Testis (tissue), 3 donors: ENCODE data around the gene TMEM181. TPM values are rescaled to one million over a fixed set of nuclear protein-coding genes. Genes with fewer than 3 reads are reported as not detected.
A peak's percentile ranks its signal among the peaks of the same experiment; 100 is the strongest.
"Not testable (repeated sequence)": the region's sequence is repeated elsewhere in the genome, so short reads cannot be mapped to it uniquely, and the experiment has no call there.

ENCODE experiments used
- DNase-seq: peaks from one replicate; pipeline ENCODE4 v3.0.0-alpha.2; 2019
- H3K27ac ChIP-seq, 2 donors: fragments of 200-600 bp; sonication (generic); one replicate each; pipeline ENCODE4 v1.5.1; 2019
- H3K27me3 ChIP-seq: fragments of 200-600 bp; sonication (generic); one replicate; pipeline ENCODE4 v1.5.1; 2019
- H3K36me3 ChIP-seq: fragments of 200-600 bp; sonication (generic); one replicate; pipeline ENCODE4 v1.5.1; 2017; ENCODE audit warnings: low read depth; ENCODE audit errors: missing control alignments
- H3K4me1 ChIP-seq: fragments of 200-600 bp; sonication (generic); one replicate; pipeline ENCODE4 v1.5.1; 2019
- H3K4me3 ChIP-seq, 2 donors: fragments of 200-600 bp; sonication (generic); one replicate each; pipeline ENCODE4 v1.5.1; 2017 to 2019
- H3K9me3 ChIP-seq: fragments of 200-600 bp; sonication (generic); one replicate; pipeline ENCODE4 v1.5.1; 2017
- CTCF ChIP-seq, 3 experiments: fragments of 450-650 bp in 2 of 3; fragments of 200-600 bp in 1 of 3; sonication (generic) in 1 of 3; IDR thresholded peaks; one replicate each; pipeline ENCODE4 v1.5.1; 2016 to 2019; ENCODE audit warnings: antibody characterized with exemption in 3 of 3, mild to moderate bottlenecking in 2 of 3, moderate library complexity in 1 of 3
- POLR2A ChIP-seq: fragments of 450-650 bp; IDR thresholded peaks from one replicate; pipeline ENCODE4 v1.6.1; 2017; ENCODE audit warnings: antibody characterized with exemption, mild to moderate bottlenecking, moderate library complexity
- WGBS, 2 donors: methylation state at CpG; one replicate each; pipeline ENCODE4 v1.1.5; 2018; 5-methylcytosine and 5-hydroxymethylcytosine counted together
- intact Hi-C: fragments of 100-400 bp; cut with DNase I; formaldehyde crosslinking; loops from one replicate; pipeline ENCODE4 v1.15.1; 2023; ENCODE audit warnings: low total_unique reads
- polyA plus RNA-seq: library from polyadenylated mRNA; stranded (reverse); fragments of 350-450 nt; fragmentation: Illumina TruSeq; extraction: RNeasy Lipid Tissue Mini Kit (QIAGEN cat#74804); gene quantifications from one replicate; pipeline ENCODE4 v1.2.3, GENCODE V29; 2014; ENCODE audit warnings: low read depth, low replicate concordance; ENCODE audit not compliant: insufficient read depth
- total RNA-seq, 2 donors: library from RNA; depleted of rRNA; stranded (reverse); fragments of >200 nt; gene quantifications; one replicate each; pipeline ENCODE4 v1.2.3, GENCODE V29; 2016

Gene TMEM181
- total and polyA plus RNA-seq, 3 donors from 2014 or later = 41.4 to 81.0 (median 74.6) TPM

DNA sequence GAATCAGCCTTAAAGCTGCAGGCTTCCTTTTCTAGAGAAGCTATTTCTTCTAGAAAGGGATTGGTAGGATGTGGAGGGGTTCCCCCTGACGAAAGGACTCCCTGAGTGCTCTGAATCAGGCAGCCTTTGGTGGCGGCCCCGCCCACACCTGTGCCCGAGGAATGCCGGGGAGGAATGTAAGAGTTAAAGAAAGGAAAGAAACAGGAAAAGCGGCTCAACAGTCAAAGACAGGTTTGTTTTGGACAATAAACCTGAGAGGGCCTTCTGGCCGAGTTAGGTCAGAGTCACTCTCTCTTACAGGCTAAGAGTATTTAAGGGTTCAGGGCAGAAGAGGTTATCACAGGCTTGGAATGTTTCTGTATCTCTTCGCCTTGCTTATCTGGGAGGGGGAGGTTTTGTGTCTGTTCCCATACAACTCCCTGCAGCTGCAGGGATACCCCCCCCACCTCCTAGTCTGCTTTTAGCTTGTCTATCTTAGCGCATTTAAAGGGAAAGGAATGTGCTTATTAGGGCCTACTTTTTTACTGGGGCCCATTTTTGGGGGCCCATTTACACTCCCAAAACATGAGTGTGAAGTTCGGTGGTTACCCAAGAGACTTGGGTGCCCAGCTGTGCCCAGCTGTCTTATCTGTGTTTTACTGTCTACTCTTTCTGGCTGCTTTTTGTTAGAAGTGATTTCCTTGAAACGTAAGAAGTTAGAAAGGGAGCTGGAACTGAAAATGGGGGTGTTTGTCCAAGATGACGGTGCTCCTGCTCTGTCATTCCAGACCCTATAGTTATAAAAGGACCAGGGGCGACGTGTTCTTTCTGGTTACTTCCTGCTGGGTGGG, 51.9 kb downstream of the TMEM181 start:
- WGBS, 2 donors = 51 to 67% methylated on average over 14 of the region's 14 CpGs
- H3K4me1 ChIP-seq = peaks cover 26% of the 10 kb centered on the region
- no peaks in the 10 kb centered on the region for H3K9me3 ChIP-seq
- peak; percentile 79 for DNase-seq
- H3K4me3 ChIP-seq = no peak overlapping the region
- intact Hi-C loops = no loop called here
- TF ChIP-seq CTCF (IDR thresholded peaks at IDR 0.05) (no peak), POLR2A (no peak)
- peak overlapping the region; percentile 23 to 67 for H3K27ac ChIP-seq
- no peaks in the 10 kb centered on the region for H3K36me3 ChIP-seq
- no peaks in the 10 kb centered on the region for H3K27me3 ChIP-seq

- DNase-seq, H3K4me3 ChIP-seq, H3K27me3 ChIP-seq, intact Hi-C loops, H3K9me3 ChIP-seq, H3K27ac ChIP-seq, H3K36me3 ChIP-seq: not testable (repeated sequence)
- 92 to 96% methylated on average over 3 of the region's 3 CpGs for whole genome bisulfite sequencing, 2 donors
- peaks cover 19% of the 10 kb centered on the region for H3K4me1 ChIP-seq
These were observed 54.7 kb downstream of the TMEM181 start for GRCh38 chr6:158614606-158615005.

DNA sequence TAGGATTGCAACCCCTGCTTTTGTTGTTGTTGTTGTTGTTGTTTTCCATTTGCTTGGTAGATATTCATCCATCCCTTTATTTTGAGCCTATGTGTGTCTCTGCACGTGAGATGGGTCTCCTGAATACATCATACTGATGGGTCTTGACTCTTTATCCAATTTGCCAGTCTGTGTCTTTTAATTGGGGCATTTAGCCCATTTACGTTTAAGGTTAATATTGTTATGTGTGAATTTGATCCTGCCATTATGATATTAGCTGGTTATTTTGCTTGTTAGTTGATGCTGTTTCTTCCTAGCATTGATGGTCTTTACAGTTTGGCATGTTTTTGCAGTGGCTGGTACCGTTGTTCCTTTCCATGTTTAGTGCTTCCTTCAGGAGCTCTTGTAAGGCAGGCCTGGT, 58.4 kb downstream of the TMEM181 start:
- H3K4me3 ChIP-seq, H3K27me3 ChIP-seq, H3K27ac ChIP-seq, H3K9me3 ChIP-seq, intact Hi-C loops, H3K36me3 ChIP-seq, DNase-seq: not testable (repeated sequence)
- H3K4me1 ChIP-seq = peaks cover 25% of the 10 kb centered on the region
- WGBS, 2 donors = 91 to 97% methylated on average over 3 of the region's 3 CpGs

- no peaks in the 10 kb centered on the region for H3K36me3 ChIP-seq
- H3K27me3 ChIP-seq = no peaks in the 10 kb centered on the region
- DNase-seq = no peak
- no peaks in the 10 kb centered on the region for H3K9me3 ChIP-seq
- peak overlapping the region; percentile 6 to 24 for H3K27ac ChIP-seq
- no peak overlapping the region for H3K4me3 ChIP-seq
- TF ChIP-seq POLR2A = no peak
- no peak for TF ChIP-seq CTCF (IDR thresholded peaks at IDR 0.05)
- WGBS, 2 donors = 76 to 80% methylated on average over 17 of the region's 17 CpGs
- H3K4me1 ChIP-seq = peaks cover 29% of the 10 kb centered on the region
- intact Hi-C loops = no loop called here
These were observed 60.3 kb downstream of the TMEM181 start for GRCh38 chr6:158619922-158620801.

GRCh38 chr6:158620963-158621693, 61.2 kb downstream of the TMEM181 start:
- peaks cover 37% of the 10 kb centered on the region for H3K4me1 ChIP-seq
- no peaks in the 10 kb centered on the region for H3K9me3 ChIP-seq
- H3K36me3 ChIP-seq = no peaks in the 10 kb centered on the region
- 62 to 85% methylated on average over 13 of the region's 13 CpGs for WGBS, 2 donors
- peak overlapping the region; percentile 59 to 69 for H3K27ac ChIP-seq
- intact Hi-C loops = no loop called here
- TF ChIP-seq POLR2A (no peak), CTCF (IDR thresholded peaks at IDR 0.05) (no peak)
- no peak overlapping the region for H3K4me3 ChIP-seq
- DNase-seq = peak; percentile 63
- no peaks in the 10 kb centered on the region for H3K27me3 ChIP-seq
